Astrocyte (in vitro differentiated cells and primary cell): ENCODE results near the gene SREBF2. TPM values are rescaled to one million over a fixed set of nuclear protein-coding genes. Genes with fewer than 3 reads are reported as not detected.
"Not testable (repeated sequence)": the region's sequence is repeated elsewhere in the genome, so short reads cannot be mapped to it uniquely, and the experiment has no call there.

Source experiments
- DNase-seq: peaks from one replicate; pipeline ENCODE4 v3.0.0-alpha.2; 2010; ENCODE audit warnings: low read depth
- FAIRE-seq: peaks from 2 replicates; lab custom pipeline; 2011; peaks lifted over from hg19 to GRCh38; lab: Jason Lieb, UNC
- H2AFZ ChIP-seq: 2 replicates; pipeline ENCODE4 v1.6.0; 2012; ENCODE audit warnings: low read depth, low read length, inconsistent platforms
- H3K27ac ChIP-seq: 2 replicates; pipeline ENCODE4 v1.5.1; 2011; ENCODE audit warnings: low read depth, low read length, inconsistent platforms
- H3K27me3 ChIP-seq: 2 replicates; pipeline ENCODE4 v1.6.0; 2011; ENCODE audit warnings: low read length, inconsistent platforms; ENCODE audit not compliant: insufficient read depth
- H3K36me3 ChIP-seq: 2 replicates; pipeline ENCODE4 v1.5.1; 2011; ENCODE audit warnings: low read length, inconsistent platforms; ENCODE audit not compliant: insufficient read depth
- H3K4me1 ChIP-seq: 2 replicates; pipeline ENCODE4 v1.5.1; 2011; ENCODE audit warnings: low read length, inconsistent platforms; ENCODE audit not compliant: insufficient read depth
- H3K4me2 ChIP-seq: 2 replicates; pipeline ENCODE4 v1.6.0; 2012; ENCODE audit warnings: low read length, inconsistent platforms
- H3K4me3 ChIP-seq: 2 replicates; pipeline ENCODE4 v1.5.1; 2011; ENCODE audit warnings: low read depth, mild to moderate bottlenecking, low read length, inconsistent platforms; ENCODE audit not compliant: insufficient read depth
- H3K79me2 ChIP-seq: 2 replicates; pipeline ENCODE4 v1.6.0; 2012; ENCODE audit warnings: mild to moderate bottlenecking, low read length, inconsistent platforms; ENCODE audit not compliant: insufficient read depth
- H3K9ac ChIP-seq: 2 replicates; pipeline ENCODE4 v1.6.0; 2012; ENCODE audit warnings: mild to moderate bottlenecking, low read length, inconsistent platforms
- H3K9me3 ChIP-seq: 2 replicates; pipeline ENCODE4 v1.5.1; 2012; ENCODE audit warnings: low read depth, mild to moderate bottlenecking, low read length, inconsistent platforms; ENCODE audit not compliant: insufficient read depth
- H4K20me1 ChIP-seq: 2 replicates; pipeline ENCODE4 v1.6.0; 2012; ENCODE audit warnings: low read length, inconsistent platforms; ENCODE audit not compliant: insufficient read depth
- H3K27ac Mint-ChIP-seq: one replicate; pipeline ENCODE4 v1.8.0; 2021; ENCODE audit warnings: mild to moderate bottlenecking, mixed read lengths; ENCODE audit not compliant: unreplicated experiment
- H3K27me3 Mint-ChIP-seq: one replicate; pipeline ENCODE4 v1.8.0; 2021; ENCODE audit warnings: low read depth, mixed read lengths; ENCODE audit not compliant: unreplicated experiment
- H3K36me3 Mint-ChIP-seq: one replicate; pipeline ENCODE4 v1.8.0; 2021; ENCODE audit warnings: low read depth, mixed read lengths; ENCODE audit not compliant: unreplicated experiment
- H3K4me1 Mint-ChIP-seq: one replicate; pipeline ENCODE4 v1.8.0; 2021; ENCODE audit warnings: low read depth, mixed read lengths; ENCODE audit not compliant: unreplicated experiment
- H3K4me3 Mint-ChIP-seq: one replicate; pipeline ENCODE4 v1.8.0; 2021; ENCODE audit warnings: mild to moderate bottlenecking, moderate library complexity, mixed read lengths; ENCODE audit not compliant: unreplicated experiment
- H3K9me3 Mint-ChIP-seq: one replicate; pipeline ENCODE4 v1.8.0; 2021; ENCODE audit warnings: mild to moderate bottlenecking, mixed read lengths; ENCODE audit not compliant: unreplicated experiment
- CTCF ChIP-seq: IDR thresholded peaks from 2 replicates; pipeline ENCODE4 v1.5.1; 2011; ENCODE audit warnings: low read depth, mild to moderate bottlenecking, inconsistent platforms, low read length, moderate library complexity; ENCODE audit not compliant: insufficient read depth
- EZH2 ChIP-seq: IDR thresholded peaks from 2 replicates; pipeline ENCODE4 v1.6.1; 2012; ENCODE audit warnings: mild to moderate bottlenecking, low read length, inconsistent platforms; ENCODE audit not compliant: insufficient read depth
- total RNA-seq: library from RNA; stranded (reverse); gene quantifications from 2 replicates; pipeline ENCODE4 v1.2.1, GENCODE V29; 2021

Gene SREBF2
- total RNA-seq, 1 donor from 2014 or later, result 83.9 TPM

- Histone ChIP-seq H3K9ac (no peak overlapping the region), H3K9me3 (no peaks in the 10 kb centered on the region), H2AFZ (no peak overlapping the region), H3K4me3 (no peak overlapping the region), H3K4me2 (no peak overlapping the region), H3K27me3 (no peaks in the 10 kb centered on the region), H3K4me1 (peaks cover 28% of the 10 kb centered on the region), H3K27ac (no peak overlapping the region), H4K20me1 (peaks cover 72% of the 10 kb centered on the region), H3K79me2 (peaks cover 47% of the 10 kb centered on the region), H3K36me3 (peaks cover 2% of the 10 kb centered on the region)
- no peak for DNase-seq
- H3K4me1 Mint-ChIP-seq, result peaks cover 28% of the 10 kb centered on the region
- H3K9me3 Mint-ChIP-seq, result no peaks in the 10 kb centered on the region
- H3K36me3 Mint-ChIP-seq, result peaks cover 9% of the 10 kb centered on the region
- H3K27ac Mint-ChIP-seq, result no peak overlapping the region
- no peak overlapping the region for H3K4me3 Mint-ChIP-seq
- H3K27me3 Mint-ChIP-seq, result no peaks in the 10 kb centered on the region
- FAIRE-seq, result no peak
- TF ChIP-seq EZH2, result no peak
- TF ChIP-seq CTCF, result no peak
Observed at GRCh38 chr22:41863472-41863871, 30.6 kb downstream of the SREBF2 start.

GRCh38 chr22:41868556-41868955 lies 35.7 kb downstream of the SREBF2 start:
- FAIRE-seq (no peak), DNase-seq (no peak)
- Histone ChIP-seq H3K9ac (no peak overlapping the region), H3K4me1 (no peaks in the 10 kb centered on the region), H3K79me2 (peaks cover 18% of the 10 kb centered on the region), H4K20me1 (peaks cover 45% of the 10 kb centered on the region), H3K4me2 (no peak overlapping the region), H3K36me3 (peaks cover 15% of the 10 kb centered on the region), H2AFZ (no peak overlapping the region), H3K9me3 (no peaks in the 10 kb centered on the region), H3K4me3 (no peak overlapping the region), H3K27me3 (no peaks in the 10 kb centered on the region), H3K27ac (no peak overlapping the region)
- H3K9me3 Mint-ChIP-seq, result no peaks in the 10 kb centered on the region
- H3K36me3 Mint-ChIP-seq, result peaks cover 19% of the 10 kb centered on the region
- H3K27ac Mint-ChIP-seq, result no peak overlapping the region
- H3K4me1 Mint-ChIP-seq, result peaks cover 3% of the 10 kb centered on the region
- no peaks in the 10 kb centered on the region for H3K27me3 Mint-ChIP-seq
- TF ChIP-seq EZH2, result no peak
- no peak for TF ChIP-seq CTCF
- H3K4me3 Mint-ChIP-seq, result no peak overlapping the region

- Histone ChIP-seq H3K36me3 (peaks cover 23% of the 10 kb centered on the region), H4K20me1 (peaks cover 42% of the 10 kb centered on the region), H3K79me2 (peaks cover 10% of the 10 kb centered on the region)
- not testable (repeated sequence) for H3K4me1 ChIP-seq, H3K4me3 Mint-ChIP-seq, H3K27ac Mint-ChIP-seq, H3K9me3 ChIP-seq, H3K9me3 Mint-ChIP-seq, H3K9ac ChIP-seq, H3K4me2 ChIP-seq, H3K4me3 ChIP-seq, H2AFZ ChIP-seq, DNase-seq, H3K27me3 ChIP-seq, H3K27ac ChIP-seq, H3K4me1 Mint-ChIP-seq, FAIRE-seq, H3K27me3 Mint-ChIP-seq
- peaks cover 19% of the 10 kb centered on the region for H3K36me3 Mint-ChIP-seq
Observed at GRCh38 chr22:41870081-41870480, 37.2 kb downstream of the SREBF2 start.
